IPS DF 19.7 (cell line): ENCODE results near the gene ZAR1L.

Experiments
- DNase-seq: peaks from one replicate; pipeline ENCODE4 v3.0.0-alpha.2; 2013; ENCODE audit warnings: low read depth, low spot score

Gene ZAR1L

DNA sequence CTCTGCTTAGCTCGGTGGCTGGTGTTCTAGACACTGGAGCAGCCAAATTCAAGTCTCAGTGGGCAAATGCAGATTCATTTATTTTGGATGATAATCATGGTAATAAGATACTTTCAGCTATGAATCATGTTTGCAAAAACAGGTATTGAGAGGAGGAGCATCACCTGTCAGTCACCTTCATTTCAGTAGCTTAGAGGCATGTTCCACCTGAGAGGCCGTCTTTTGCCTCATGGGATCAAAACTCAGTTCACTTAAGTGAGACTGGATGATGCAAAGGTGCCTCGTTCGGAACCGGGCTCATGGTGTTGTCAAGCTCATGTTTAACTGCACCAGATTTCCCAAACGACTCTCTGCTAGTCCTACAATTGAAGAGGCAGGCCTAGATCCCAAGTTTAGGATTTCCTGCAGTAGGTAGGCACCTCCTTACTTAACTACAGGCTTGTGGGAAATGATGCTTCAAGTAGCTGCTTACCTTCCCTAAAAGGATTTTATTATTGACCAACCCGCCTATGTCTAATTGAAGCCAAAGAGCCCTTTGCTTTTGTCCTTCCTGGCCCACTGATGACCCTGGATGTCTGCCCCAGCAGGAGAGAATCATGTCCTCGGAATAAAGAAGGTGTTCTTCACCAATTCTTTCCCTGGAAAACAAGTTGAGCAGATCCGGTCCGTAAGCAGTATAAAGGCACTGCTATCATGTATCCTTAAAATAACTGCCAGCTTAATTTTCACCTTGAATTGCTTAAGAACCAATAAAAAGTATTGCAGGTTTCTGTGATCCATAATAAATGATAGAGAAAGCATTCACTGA is 60.0 kb downstream of the ZAR1L start:
- DNase-seq = no peak

- DNase-seq = no peak
Observed at GRCh38 chr13:32254416-32254815, 60.7 kb downstream of the ZAR1L start.

DNA sequence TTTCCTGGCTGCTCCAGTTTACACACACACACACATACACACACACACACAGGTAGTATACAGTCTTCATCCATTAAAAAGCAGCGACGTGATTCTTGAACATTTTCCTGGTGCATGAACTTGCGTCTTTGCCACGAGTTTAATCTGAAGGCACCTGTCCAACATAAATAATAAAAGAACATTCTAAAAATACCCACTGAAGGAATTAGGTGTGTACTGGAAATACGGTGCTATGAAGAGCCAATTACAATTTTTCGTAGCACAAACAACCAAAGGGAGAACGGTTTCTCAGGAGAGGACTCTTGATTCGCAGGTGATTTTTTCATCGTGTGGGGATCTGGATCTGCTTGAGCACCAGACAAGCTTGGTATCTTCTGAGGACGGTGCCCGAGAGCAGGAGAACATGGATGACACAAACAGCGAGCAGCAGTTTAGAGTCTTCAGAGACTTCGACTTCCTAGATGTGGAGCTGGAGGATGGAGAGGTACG is 61.2 kb downstream of the ZAR1L start:
- DNase-seq = no peak
